HG02981 (cell line): Measurements from ENCODE around the gene CRACR2B.

Source experiments
- ATAC-seq: cut with Tn5 transposase; IDR thresholded peaks from one replicate; pipeline ENCODE4 v1.9.1; 2021; ENCODE audit warnings: mild to moderate bottlenecking, moderate library complexity; ENCODE audit not compliant: unreplicated experiment

The CRACR2B gene

GRCh38 chr11:794766-795633 is 32.7 kb upstream of the CRACR2B start:
- no peak for ATAC-seq

DNA sequence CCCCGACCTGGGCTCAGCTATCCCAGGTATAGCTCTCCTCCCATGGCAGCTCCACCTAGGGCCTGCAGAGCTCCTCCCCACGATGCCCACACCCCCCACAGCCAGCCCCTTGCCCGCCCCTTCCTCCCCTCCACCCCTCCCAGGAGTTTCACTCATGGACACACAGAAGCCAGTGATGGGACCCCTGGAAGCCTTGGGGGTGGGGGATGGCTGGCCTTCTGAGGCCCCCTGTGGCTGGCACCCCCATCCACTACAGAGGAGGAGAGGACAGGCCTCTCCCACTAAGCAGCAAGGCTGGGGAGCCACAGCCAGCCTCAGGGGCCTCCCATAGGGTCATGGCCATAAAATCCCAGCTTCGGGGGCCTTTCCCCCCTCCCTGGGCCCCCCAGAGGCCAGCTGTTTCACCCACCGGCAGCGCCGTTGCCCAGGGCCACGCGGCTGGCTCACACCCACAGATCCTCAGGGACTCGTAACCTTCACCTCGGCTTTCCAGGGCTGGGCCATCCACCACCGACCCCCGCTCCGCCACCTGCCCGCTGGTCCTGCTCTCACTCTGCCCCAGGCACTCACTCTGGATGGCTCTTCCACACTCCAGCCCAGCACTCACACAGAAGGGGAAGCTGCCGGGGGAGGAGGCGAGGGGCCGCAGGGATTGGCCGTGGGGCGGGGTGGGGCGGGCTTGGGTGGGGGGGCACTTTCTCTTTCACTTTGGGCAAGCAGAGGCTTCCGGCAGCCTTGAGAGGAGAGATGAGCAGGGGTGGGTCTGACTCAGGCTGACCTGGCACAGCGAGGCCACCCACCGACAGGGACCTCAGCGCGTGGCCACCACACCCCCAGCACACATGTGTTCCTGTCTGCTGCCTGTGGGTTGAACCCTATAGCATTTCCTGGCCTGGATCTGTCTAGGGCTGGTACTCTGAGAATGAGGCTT is 31.8 kb upstream of the CRACR2B start:
- ATAC-seq = peak; percentile 27

- no peak for ATAC-seq
Measured at GRCh38 chr11:796565-797295, 31.0 kb upstream of the CRACR2B start.

GRCh38 chr11:797296-798092 is 30.2 kb upstream of the CRACR2B start:
- peak; percentile 40 for ATAC-seq

- ATAC-seq = peak; percentile 56
Measured at GRCh38 chr11:798093-798713, 29.5 kb upstream of the CRACR2B start, which contains the start of gene SLC25A22. Gene SLC25A22, minus strand, starts transcription at chr11:798281. Its CDS starts 3,275 bp downstream, at chr11:795006.

DNA sequence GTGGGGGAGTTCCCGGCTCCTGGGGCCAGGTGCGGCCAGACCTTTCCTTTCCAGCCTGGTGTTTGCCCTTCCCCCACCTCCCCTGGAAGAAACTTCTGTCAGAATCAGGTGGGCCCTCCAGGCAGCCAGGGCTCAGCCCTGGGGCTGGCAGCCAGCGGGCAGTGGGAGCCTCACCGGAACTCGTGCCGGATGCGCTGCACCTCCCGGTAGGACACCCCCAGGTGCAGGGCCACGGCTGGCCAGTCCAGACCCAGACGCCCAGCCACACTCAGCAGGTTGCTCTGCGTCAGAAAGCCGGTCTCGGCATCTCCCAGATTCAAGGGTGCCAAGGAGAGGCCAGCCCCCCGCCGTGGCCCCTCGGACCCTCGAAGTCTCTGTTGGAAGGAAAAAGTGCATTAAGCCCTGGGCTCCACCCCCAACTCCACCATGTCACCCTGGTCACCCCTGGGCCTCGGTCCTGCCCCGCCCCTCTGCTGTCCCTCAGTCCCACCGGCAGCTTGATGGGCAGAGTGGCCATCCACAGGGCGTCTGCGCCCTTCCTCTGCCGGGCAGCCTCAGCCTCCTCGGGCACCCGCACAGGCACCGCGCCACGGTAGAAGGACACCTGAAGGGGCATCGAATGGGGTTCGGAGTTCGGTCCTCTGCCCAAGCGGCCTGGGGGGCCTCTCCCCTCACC is 27.9 kb upstream of the CRACR2B start:
- no peak for ATAC-seq

DNA sequence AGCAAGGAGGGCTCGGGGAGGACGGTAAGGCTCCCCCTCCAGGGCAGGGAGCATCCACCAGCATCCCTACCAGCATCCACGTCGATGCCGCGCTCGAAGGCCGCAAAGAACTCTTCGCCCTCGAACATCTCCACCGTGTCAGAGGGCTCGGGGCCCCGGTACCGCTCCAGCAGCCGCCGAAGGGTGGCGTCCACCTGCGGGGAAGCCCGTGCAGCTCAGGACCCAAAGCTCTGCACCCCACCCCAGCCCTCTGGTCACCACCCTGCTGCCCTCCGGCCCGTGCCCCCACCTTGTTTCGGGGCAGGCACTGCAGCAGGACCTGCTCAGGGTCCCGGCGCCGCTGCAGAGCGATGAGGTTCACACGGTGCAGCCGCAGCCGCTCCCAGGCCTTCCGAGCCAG is 27.2 kb upstream of the CRACR2B start:
- ATAC-seq = no peak

- no peak for ATAC-seq
Measured at GRCh38 chr11:801097-801780, 26.5 kb upstream of the CRACR2B start.

DNA sequence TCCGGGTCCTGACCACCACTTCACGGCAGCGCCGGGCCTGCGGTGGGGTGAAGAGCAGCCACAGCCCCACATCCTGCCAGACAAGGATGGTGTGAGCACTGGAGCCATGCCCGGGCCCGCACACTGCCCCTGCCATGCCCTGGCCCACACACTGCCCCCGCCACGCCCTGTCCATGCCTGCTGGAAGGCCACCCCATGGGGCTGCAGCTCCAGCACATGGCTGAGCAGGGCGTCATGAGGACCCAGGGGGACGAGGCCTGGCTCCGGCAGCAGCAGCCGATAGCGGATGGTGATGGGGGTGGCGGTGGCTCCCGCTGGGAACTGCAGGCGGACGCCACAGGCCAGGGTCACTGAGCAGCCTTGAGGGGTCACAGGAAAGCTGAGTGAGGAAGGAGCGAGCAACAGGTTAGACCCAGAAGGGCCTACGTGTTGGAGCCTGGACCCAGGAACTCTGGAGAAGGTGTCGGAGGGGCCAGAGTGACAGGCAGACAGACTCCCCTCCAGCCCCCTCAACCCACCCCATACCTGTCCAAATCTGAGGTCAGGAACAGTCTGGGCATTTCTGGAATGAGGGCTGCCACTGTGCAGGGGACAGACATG is 25.6 kb upstream of the CRACR2B start:
- ATAC-seq = no peak

GRCh38 chr11:802693-803466 is 24.8 kb upstream of the CRACR2B start:
- no peak for ATAC-seq

GRCh38 chr11:803467-803742 is 24.3 kb upstream of the CRACR2B start:
- no peak for ATAC-seq

DNA sequence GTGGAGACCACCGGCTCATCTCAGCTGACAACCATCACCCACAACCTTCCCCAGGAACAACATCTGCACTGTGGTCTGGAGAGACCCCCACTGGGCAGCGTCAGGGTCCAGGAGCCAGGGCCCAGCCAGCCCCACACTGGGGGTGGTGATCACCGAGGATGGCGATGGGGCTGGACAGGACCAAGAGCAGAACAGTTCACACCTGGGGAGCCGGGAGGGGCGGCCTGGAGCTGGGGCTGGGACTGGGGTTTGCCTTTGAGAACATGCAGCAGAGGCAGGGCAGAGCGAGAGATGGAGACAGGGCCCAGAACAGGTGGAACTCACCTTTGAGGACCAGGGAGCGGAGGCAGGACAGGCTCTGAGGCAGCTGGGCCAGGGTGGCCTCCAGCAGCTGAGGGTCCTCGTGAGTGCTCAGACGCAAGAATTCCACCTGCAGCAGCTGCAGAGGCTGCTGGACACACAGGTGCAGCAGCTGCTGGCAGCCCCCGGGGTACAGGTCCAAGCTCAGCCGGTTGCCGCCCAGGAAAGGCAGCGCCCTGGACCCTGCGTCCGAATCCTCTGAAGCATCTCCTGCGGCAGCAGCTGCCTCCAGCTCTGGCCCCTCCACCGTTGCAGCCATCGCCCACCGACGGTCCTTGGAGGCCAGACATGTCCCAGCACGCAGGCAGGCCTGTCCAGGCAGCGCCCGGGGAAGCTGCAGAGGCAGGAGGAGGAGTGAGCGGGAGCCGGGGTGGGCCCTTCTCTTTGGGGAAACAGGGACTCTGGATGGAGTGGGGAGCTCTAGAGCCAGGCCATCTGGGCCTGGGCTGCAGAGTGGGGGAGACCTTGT is 23.7 kb upstream of the CRACR2B start:
- no peak for ATAC-seq

DNA sequence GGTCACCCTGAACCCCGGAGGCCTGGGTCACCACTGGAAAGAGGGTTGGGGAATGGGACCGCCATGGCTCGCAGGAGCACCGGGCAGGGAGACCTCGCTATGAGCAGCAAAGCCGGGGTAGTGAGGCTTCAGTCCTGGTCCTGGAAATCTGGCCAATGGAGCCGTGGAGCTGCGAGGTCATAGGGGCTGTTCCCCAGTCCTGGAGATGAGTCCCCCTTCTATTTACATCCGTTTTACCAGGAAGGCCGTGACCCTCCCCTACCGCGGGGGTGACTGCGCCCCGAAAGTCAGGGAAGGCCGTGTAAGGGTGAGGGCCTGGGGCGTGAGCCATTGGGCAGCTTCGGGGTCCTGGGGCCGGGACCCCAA is 23.1 kb upstream of the CRACR2B start:
- ATAC-seq = no peak

DNA sequence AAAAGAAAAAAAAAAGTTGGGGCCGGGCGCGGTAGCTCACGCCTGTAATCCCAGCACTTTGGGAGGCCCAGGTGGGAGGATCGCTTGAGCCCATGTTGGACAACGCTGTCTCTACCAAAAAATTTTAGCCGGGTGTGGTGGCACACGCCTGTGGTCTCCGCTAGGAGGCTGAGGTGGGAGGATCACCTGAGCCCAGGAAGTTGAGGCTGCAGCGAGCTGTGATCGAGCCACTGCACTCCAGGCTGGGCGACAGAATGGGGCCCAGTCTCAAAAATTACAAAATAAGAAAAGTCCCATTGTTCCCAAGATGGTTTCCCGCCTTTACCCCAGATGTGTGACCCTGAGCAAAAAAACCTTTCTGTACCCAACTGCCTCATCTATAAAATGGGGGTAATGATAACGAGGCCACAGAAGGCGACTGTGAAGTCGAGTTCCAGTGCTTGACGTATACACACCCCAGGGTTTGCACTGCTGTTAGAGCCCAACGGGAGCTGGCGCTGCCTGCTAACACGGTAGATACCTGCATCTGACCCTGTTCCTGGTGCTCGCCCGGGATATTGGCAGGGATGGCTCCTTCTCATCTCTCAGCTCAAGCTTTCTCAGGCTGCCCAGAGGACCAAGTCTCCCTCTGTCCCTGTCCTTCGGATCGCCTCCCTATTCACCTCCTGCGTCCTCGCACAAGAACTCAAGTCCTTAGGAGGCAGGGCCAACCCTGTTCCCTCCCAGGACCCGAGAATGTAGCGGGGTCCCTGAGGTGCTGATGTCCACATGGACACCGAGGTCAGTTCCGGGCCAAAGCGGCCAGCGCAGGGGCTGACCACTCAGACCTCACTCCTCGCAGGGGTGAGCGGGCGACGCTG is 19.1 kb upstream of the CRACR2B start:
- no peak for ATAC-seq

DNA sequence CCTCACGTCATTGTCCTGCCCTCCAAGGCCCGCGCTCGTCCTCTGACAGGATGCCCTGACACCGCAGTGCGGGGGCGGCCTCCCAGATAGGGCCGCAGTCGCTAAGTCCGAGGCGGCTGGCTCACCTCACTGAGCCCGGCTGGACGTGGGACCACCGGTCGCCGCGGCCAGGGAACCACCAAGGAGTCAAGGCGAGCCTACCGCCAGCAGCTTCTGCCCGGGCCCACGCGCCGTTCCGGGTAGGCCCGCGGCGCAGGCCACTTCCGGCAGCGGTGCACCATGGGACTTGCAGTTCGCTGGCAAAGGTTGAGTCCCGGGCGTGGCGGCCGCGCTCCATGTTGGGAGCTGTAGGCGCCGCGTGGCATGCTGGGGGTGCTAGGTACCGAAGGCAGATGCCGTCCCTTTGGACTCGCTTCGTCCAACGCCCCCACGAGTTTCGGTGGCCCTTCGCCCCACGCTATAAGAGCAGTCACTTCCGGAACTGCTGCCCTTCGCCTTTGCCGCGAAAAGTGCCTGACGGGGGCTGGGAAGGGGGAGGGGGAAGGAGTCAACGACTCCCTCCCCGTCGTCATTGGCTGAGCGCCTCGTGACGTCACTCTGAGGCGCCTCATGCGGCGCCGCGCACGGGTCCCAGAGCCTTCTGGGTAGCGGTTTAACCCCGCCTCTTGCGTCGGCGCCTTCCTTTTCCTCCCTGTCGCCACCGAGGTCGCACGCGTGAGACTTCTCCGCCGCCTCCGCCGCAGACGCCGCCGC is 18.3 kb upstream of the CRACR2B start, which contains the start of gene RPLP2:
RPLP2 (plus strand) TSS at position 681 of the 753 bp plus-strand sequence. CDS start 268 bp downstream, outside the sequence.
- ATAC-seq = peak; percentile 70
